Neural progenitor cell (in vitro differentiated cells): ENCODE data around the gene CALN1. TPM values are rescaled to one million over a fixed set of nuclear protein-coding genes. Genes with fewer than 3 reads are reported as not detected.
"Not testable (repeated sequence)": the region's sequence is repeated elsewhere in the genome, so short reads cannot be mapped to it uniquely, and the experiment has no call there.

ENCODE experiments used
- DNase-seq: peaks from one replicate; pipeline ENCODE4 v3.0.0-alpha.2; 2016; ENCODE audit warnings: low spot score
- H2AFZ ChIP-seq: fragments of 200-600 bp; sonication (generic); replicated peaks from 2 replicates; pipeline ENCODE4 v1.6.1; 2016; ENCODE audit warnings: antibody characterized with exemption
- H3F3A ChIP-seq: fragments of 200-600 bp; sonication (generic); 2 replicates; pipeline ENCODE4 v1.6.1; 2016; ENCODE audit warnings: antibody characterized with exemption, low read depth
- H3K27ac ChIP-seq: fragments of 200-600 bp; sonication (generic); 2 replicates; pipeline ENCODE4 v1.5.1; 2016; ENCODE audit warnings: mild to moderate bottlenecking
- H3K27me3 ChIP-seq: fragments of 200-600 bp; sonication (generic); 2 replicates; pipeline ENCODE4 v1.6.1; 2016; ENCODE audit warnings: mild to moderate bottlenecking, moderate library complexity
- H3K36me3 ChIP-seq: fragments of 200-600 bp; sonication (generic); 2 replicates; pipeline ENCODE4 v1.5.1; 2016
- H3K4me1 ChIP-seq: fragments of 200-600 bp; sonication (generic); 2 replicates; pipeline ENCODE4 v1.6.1; 2016; ENCODE audit warnings: mixed run types
- H3K4me2 ChIP-seq: fragments of 200-600 bp; sonication (generic); 2 replicates; pipeline ENCODE4 v1.6.1; 2016
- H3K4me3 ChIP-seq: fragments of 200-600 bp; sonication (generic); 2 replicates; pipeline ENCODE4 v1.5.1; 2016
- H3K79me2 ChIP-seq: fragments of 200-600 bp; sonication (generic); 2 replicates; pipeline ENCODE4 v1.6.1; 2016; ENCODE audit warnings: low read depth
- H3K9ac ChIP-seq: fragments of 200-600 bp; sonication (generic); 2 replicates; pipeline ENCODE4 v1.6.1; 2016
- H3K9me3 ChIP-seq: fragments of 200-600 bp; sonication (generic); 2 replicates; pipeline ENCODE4 v1.5.1; 2016; ENCODE audit warnings: low read depth
- H4K20me1 ChIP-seq: fragments of 200-600 bp; sonication (generic); 2 replicates; pipeline ENCODE4 v1.6.1; 2016; ENCODE audit warnings: low read depth
- H3K27ac Mint-ChIP-seq: 3 replicates; pipeline ENCODE4 v1.8.0; 2021; ENCODE audit warnings: mixed read lengths
- H3K27me3 Mint-ChIP-seq: 2 replicates; pipeline ENCODE4 v1.8.0; 2022; ENCODE audit warnings: low read depth, mild to moderate bottlenecking, inconsistent platforms, moderate library complexity, mixed read lengths; ENCODE audit not compliant: insufficient read depth
- H3K36me3 Mint-ChIP-seq: 3 replicates; pipeline ENCODE4 v1.8.0; 2021; ENCODE audit warnings: mixed read lengths
- H3K4me1 Mint-ChIP-seq: 3 replicates; pipeline ENCODE4 v1.8.0; 2021; ENCODE audit warnings: mixed read lengths
- H3K4me3 Mint-ChIP-seq: 3 replicates; pipeline ENCODE4 v1.8.0; 2021; ENCODE audit warnings: mild to moderate bottlenecking, moderate library complexity, mixed read lengths
- H3K9me3 Mint-ChIP-seq: 3 replicates; pipeline ENCODE4 v1.8.0; 2020; ENCODE audit warnings: mixed read lengths
- CTCF ChIP-seq: fragments of 200-600 bp; sonication (generic); IDR thresholded peaks from 2 replicates; pipeline ENCODE4 v1.5.1; 2017; ENCODE audit warnings: antibody characterized with exemption, mild to moderate bottlenecking
- EZH2 ChIP-seq: fragments of 200-600 bp; sonication (generic); IDR thresholded peaks from 2 replicates; pipeline ENCODE4 v1.6.1; 2017; ENCODE audit warnings: antibody characterized with exemption, mild to moderate bottlenecking, moderate library complexity
- EZH2phosphoT487 ChIP-seq: fragments of 200-600 bp; sonication (generic); IDR thresholded peaks from 2 replicates; pipeline ENCODE4 v1.6.1; 2017; ENCODE audit warnings: antibody characterized with exemption
- total RNA-seq: library from RNA; depleted of rRNA; stranded (reverse); fragments of >200 nt; gene quantifications from 2 replicates; pipeline ENCODE4 v1.2.3, GENCODE V29; 2015; ENCODE audit warnings: low replicate concordance

The CALN1 gene
- total RNA-seq, 1 donor from 2014 or later = 3.1 TPM

GRCh38 chr7:71935674-71936073 lies 476.5 kb downstream of the CALN1 start:
- no peak overlapping the region for H3K4me3 ChIP-seq
- H3K9me3 ChIP-seq = no peaks in the 10 kb centered on the region
- no peaks in the 10 kb centered on the region for H3K4me1 ChIP-seq
- H3K4me3 Mint-ChIP-seq = no peak overlapping the region
- no peaks in the 10 kb centered on the region for H3K79me2 ChIP-seq
- no peak for DNase-seq
- no peaks in the 10 kb centered on the region for H3K4me1 Mint-ChIP-seq
- H3K36me3 ChIP-seq = no peaks in the 10 kb centered on the region
- no peak overlapping the region for H2AFZ ChIP-seq
- H4K20me1 ChIP-seq = no peaks in the 10 kb centered on the region
- no peak overlapping the region for H3K27ac Mint-ChIP-seq
- H3K27me3 Mint-ChIP-seq = peaks cover 6% of the 10 kb centered on the region
- no peak overlapping the region for H3K27ac ChIP-seq
- H3K9ac ChIP-seq = no peak overlapping the region
- no peaks in the 10 kb centered on the region for H3K27me3 ChIP-seq
- H3K36me3 Mint-ChIP-seq = no peaks in the 10 kb centered on the region
- no peak overlapping the region for H3K4me2 ChIP-seq
- H3F3A ChIP-seq = no peaks in the 10 kb centered on the region
- TF ChIP-seq EZH2 = no peak
- peaks cover 6% of the 10 kb centered on the region for H3K9me3 Mint-ChIP-seq

- H3K4me1 ChIP-seq = no peaks in the 10 kb centered on the region
- TF ChIP-seq EZH2phosphoT487 = no peak
- no peak for TF ChIP-seq EZH2
- no peak for TF ChIP-seq CTCF
- H4K20me1 ChIP-seq = no peaks in the 10 kb centered on the region
- no peak overlapping the region for H3K4me3 ChIP-seq
- Mint-ChIP-seq H3K4me1 (no peaks in the 10 kb centered on the region), H3K9me3 (peaks cover 6% of the 10 kb centered on the region), H3K4me3 (no peak overlapping the region), H3K27ac (no peak overlapping the region), H3K27me3 (peaks cover 6% of the 10 kb centered on the region), H3K36me3 (no peaks in the 10 kb centered on the region)
- no peak overlapping the region for H3K9ac ChIP-seq
- H2AFZ ChIP-seq = no peak overlapping the region
- no peaks in the 10 kb centered on the region for H3K27me3 ChIP-seq
- H3K4me2 ChIP-seq = no peak overlapping the region
- H3K79me2 ChIP-seq = no peaks in the 10 kb centered on the region
- no peaks in the 10 kb centered on the region for H3K36me3 ChIP-seq
- no peaks in the 10 kb centered on the region for H3F3A ChIP-seq
- no peak for DNase-seq
- no peak overlapping the region for H3K27ac ChIP-seq
- H3K9me3 ChIP-seq = no peaks in the 10 kb centered on the region
These were observed 478.7 kb downstream of the CALN1 start for GRCh38 chr7:71933426-71933825.

GRCh38 chr7:71925663-71926062 lies 486.5 kb downstream of the CALN1 start:
- Histone ChIP-seq H3K9ac (no peak overlapping the region), H2AFZ (no peak overlapping the region), H3K9me3 (no peaks in the 10 kb centered on the region), H3F3A (no peaks in the 10 kb centered on the region), H3K4me1 (no peaks in the 10 kb centered on the region), H3K4me2 (no peak overlapping the region), H3K4me3 (no peak overlapping the region), H3K27ac (no peak overlapping the region), H3K79me2 (no peaks in the 10 kb centered on the region), H3K36me3 (no peaks in the 10 kb centered on the region), H3K27me3 (no peaks in the 10 kb centered on the region), H4K20me1 (no peaks in the 10 kb centered on the region)
- Mint-ChIP-seq H3K9me3 (peaks cover 23% of the 10 kb centered on the region), H3K4me3 (no peak overlapping the region), H3K27me3 (peaks cover 3% of the 10 kb centered on the region), H3K27ac (no peak overlapping the region), H3K4me1 (no peaks in the 10 kb centered on the region), H3K36me3 (no peaks in the 10 kb centered on the region)
- no peak for TF ChIP-seq EZH2
- peak; percentile 64 for TF ChIP-seq CTCF
- no peak for TF ChIP-seq EZH2phosphoT487
- DNase-seq = peak; percentile 62

GRCh38 chr7:71914204-71914603 lies 497.9 kb downstream of the CALN1 start:
- H3F3A ChIP-seq = peaks cover 21% of the 10 kb centered on the region
- not testable (repeated sequence) for H3K27ac ChIP-seq, H3K9ac ChIP-seq, H3K36me3 Mint-ChIP-seq, H3K9me3 ChIP-seq, H2AFZ ChIP-seq, H3K4me3 Mint-ChIP-seq, H3K4me3 ChIP-seq, DNase-seq, H3K27ac Mint-ChIP-seq, H3K4me2 ChIP-seq, H3K27me3 Mint-ChIP-seq, H3K27me3 ChIP-seq, H4K20me1 ChIP-seq, H3K79me2 ChIP-seq, H3K36me3 ChIP-seq
- peaks cover 28% of the 10 kb centered on the region for H3K9me3 Mint-ChIP-seq
- H3K4me1 ChIP-seq = peaks cover 13% of the 10 kb centered on the region
- H3K4me1 Mint-ChIP-seq = peaks cover 13% of the 10 kb centered on the region
